Stimulated activated naive CD8-positive, alpha-beta T cell treated with anti-CD3 and anti-CD28 coated beads, Interleukin-15, amount 100 ng/mL, for 72 hours (primary cell): ENCODE measurements around the gene MYO3A.

ENCODE experiments used
- ATAC-seq: fragments of 150-1000 bp; cut with Tn5 transposase; 2 replicates; pipeline ENCODE4 v1.10.0; 2021; ENCODE audit warnings: mild to moderate bottlenecking, moderate library complexity
- DNase-seq, 2 donors: peaks; one replicate each; pipeline ENCODE4 v3.0.0; 2021 to 2022
- H3K27ac Mint-ChIP-seq, 2 donors: one replicate each; pipeline ENCODE4 v1.8.0; 2022; ENCODE audit warnings: mild to moderate bottlenecking in 2 of 2, mixed read lengths in 2 of 2, moderate library complexity in 2 of 2
- H3K27me3 Mint-ChIP-seq: one replicate; pipeline ENCODE4 v1.8.0; 2022; ENCODE audit warnings: mixed read lengths
- H3K4me1 Mint-ChIP-seq: one replicate; pipeline ENCODE4 v1.8.0; 2022; ENCODE audit warnings: mild to moderate bottlenecking, mixed read lengths
- H3K4me3 Mint-ChIP-seq, 2 donors: one replicate each; pipeline ENCODE4 v1.8.0; 2022; ENCODE audit warnings: mild to moderate bottlenecking in 2 of 2, mixed read lengths in 2 of 2, moderate library complexity in 1 of 2
- H3K9me3 Mint-ChIP-seq, 2 donors: one replicate each; pipeline ENCODE4 v1.8.0; 2022; ENCODE audit warnings: mixed read lengths in 2 of 2

MYO3A gene

GRCh38 chr10:26213157-26213800, 279.2 kb downstream of the MYO3A start:
- H3K9me3 Mint-ChIP-seq = no peaks in the 10 kb centered on the region
- ATAC-seq (no peak), DNase-seq (no peak)
- no peaks in the 10 kb centered on the region for H3K27me3 Mint-ChIP-seq
- H3K4me1 Mint-ChIP-seq = peaks cover 39% of the 10 kb centered on the region
- no peak overlapping the region for H3K27ac Mint-ChIP-seq
- no peak overlapping the region for H3K4me3 Mint-ChIP-seq

GRCh38 chr10:26214004-26214403, 280.0 kb downstream of the MYO3A start:
- Mint-ChIP-seq H3K27me3 (no peaks in the 10 kb centered on the region), H3K9me3 (no peaks in the 10 kb centered on the region), H3K4me3 (no peak overlapping the region), H3K4me1 (peaks cover 44% of the 10 kb centered on the region), H3K27ac (no peak overlapping the region)
- DNase-seq = no peak
- ATAC-seq = no peak

- Mint-ChIP-seq H3K27ac (no peak overlapping the region), H3K9me3 (no peaks in the 10 kb centered on the region), H3K27me3 (no peaks in the 10 kb centered on the region), H3K4me1 (peaks cover 44% of the 10 kb centered on the region), H3K4me3 (peak overlapping the region; percentile 67 to 74)
- DNase-seq = no peak
- ATAC-seq = no peak
Measured at GRCh38 chr10:26214551-26215395, 280.7 kb downstream of the MYO3A start.

GRCh38 chr10:26215396-26215934, 281.4 kb downstream of the MYO3A start:
- no peaks in the 10 kb centered on the region for H3K27me3 Mint-ChIP-seq
- DNase-seq (no peak), ATAC-seq (no peak)
- peak overlapping the region; percentile 67 to 74 for H3K4me3 Mint-ChIP-seq
- H3K9me3 Mint-ChIP-seq = no peaks in the 10 kb centered on the region
- H3K27ac Mint-ChIP-seq = no peak overlapping the region
- peaks cover 44% of the 10 kb centered on the region for H3K4me1 Mint-ChIP-seq

- H3K27ac Mint-ChIP-seq = no peak overlapping the region
- ATAC-seq = peak; percentile 87
Measured at GRCh38 chr10:26215935-26216584, 282.0 kb downstream of the MYO3A start.

GRCh38 chr10:26216585-26217395, 282.8 kb downstream of the MYO3A start, which contains the start of gene GAD2:
GAD2 (plus strand) TSS chr10:26216774; CDS start chr10:26216810, 36 bp downstream.
- Mint-ChIP-seq H3K27ac (no peak within 1 kb of the TSS), H3K9me3 (no peaks in the 10 kb centered on the region), H3K4me1 (peaks cover 44% of the 10 kb centered on the region), H3K4me3 (peak within 1 kb of the TSS; percentile 67 to 74), H3K27me3 (no peaks in the 10 kb centered on the region)
- DNase-seq = no peak
- ATAC-seq = peak; percentile 19

More at GRCh38 chr10:26215935-26216584, 282.0 kb downstream of the MYO3A start:
- Mint-ChIP-seq H3K27me3 (no peaks in the 10 kb centered on the region), H3K9me3 (no peaks in the 10 kb centered on the region), H3K4me1 (peaks cover 44% of the 10 kb centered on the region), H3K4me3 (peak overlapping the region; percentile 67 to 74)
- peak; percentile 48 to 62 for DNase-seq

- Mint-ChIP-seq H3K4me3 (peak overlapping the region; percentile 67 to 74), H3K27me3 (no peaks in the 10 kb centered on the region), H3K4me1 (peaks cover 44% of the 10 kb centered on the region), H3K27ac (no peak overlapping the region), H3K9me3 (no peaks in the 10 kb centered on the region)
- DNase-seq (peak in 1 of 2 donors; percentile 20), ATAC-seq (peak; percentile 27)
Measured at GRCh38 chr10:26217396-26218086, 283.5 kb downstream of the MYO3A start.

GRCh38 chr10:26219676-26220075, 285.6 kb downstream of the MYO3A start:
- H3K4me3 Mint-ChIP-seq = no peak overlapping the region
- DNase-seq = no peak
- no peaks in the 10 kb centered on the region for H3K9me3 Mint-ChIP-seq
- ATAC-seq = no peak
- peaks cover 39% of the 10 kb centered on the region for H3K4me1 Mint-ChIP-seq
- peaks cover 3% of the 10 kb centered on the region for H3K27me3 Mint-ChIP-seq
- no peak overlapping the region for H3K27ac Mint-ChIP-seq

- H3K4me3 Mint-ChIP-seq = no peak overlapping the region
- no peak for DNase-seq
- H3K27me3 Mint-ChIP-seq = peaks cover 13% of the 10 kb centered on the region
- peaks cover 27% of the 10 kb centered on the region for H3K4me1 Mint-ChIP-seq
- no peak for ATAC-seq
- H3K27ac Mint-ChIP-seq = no peak overlapping the region
- H3K9me3 Mint-ChIP-seq = no peaks in the 10 kb centered on the region
Measured at GRCh38 chr10:26220901-26221300, 286.9 kb downstream of the MYO3A start.

GRCh38 chr10:26221541-26221940, 287.5 kb downstream of the MYO3A start:
- Mint-ChIP-seq H3K27me3 (peaks cover 13% of the 10 kb centered on the region), H3K27ac (no peak overlapping the region), H3K4me3 (no peak overlapping the region), H3K4me1 (peaks cover 20% of the 10 kb centered on the region), H3K9me3 (no peaks in the 10 kb centered on the region)
- no peak for ATAC-seq
- DNase-seq = no peak

GRCh38 chr10:26222563-26222962, 288.5 kb downstream of the MYO3A start:
- no peak overlapping the region for H3K27ac Mint-ChIP-seq
- no peaks in the 10 kb centered on the region for H3K9me3 Mint-ChIP-seq

GRCh38 chr10:26225322-26225721, 291.3 kb downstream of the MYO3A start:
- H3K4me3 Mint-ChIP-seq = no peak overlapping the region
- no peak for ATAC-seq
- no peak overlapping the region for H3K27ac Mint-ChIP-seq
- H3K9me3 Mint-ChIP-seq = no peaks in the 10 kb centered on the region
- peaks cover 23% of the 10 kb centered on the region for H3K27me3 Mint-ChIP-seq
- H3K4me1 Mint-ChIP-seq = no peaks in the 10 kb centered on the region
- no peak for DNase-seq

More at GRCh38 chr10:26222563-26222962, 288.5 kb downstream of the MYO3A start:
- Mint-ChIP-seq H3K27me3 (peaks cover 18% of the 10 kb centered on the region), H3K4me3 (no peak overlapping the region), H3K4me1 (peaks cover 10% of the 10 kb centered on the region)
- ATAC-seq (no peak), DNase-seq (no peak)

- Mint-ChIP-seq H3K27ac (peak overlapping the region in 1 of 2 donors; percentile 76), H3K9me3 (no peaks in the 10 kb centered on the region), H3K4me1 (no peaks in the 10 kb centered on the region), H3K27me3 (peaks cover 27% of the 10 kb centered on the region), H3K4me3 (no peak overlapping the region)
- ATAC-seq (no peak), DNase-seq (no peak)
Measured at GRCh38 chr10:26227786-26228185, 293.8 kb downstream of the MYO3A start.

GRCh38 chr10:26232174-26232573, 298.1 kb downstream of the MYO3A start:
- H3K9me3 Mint-ChIP-seq = no peaks in the 10 kb centered on the region
- peaks cover 33% of the 10 kb centered on the region for H3K27me3 Mint-ChIP-seq
- no peaks in the 10 kb centered on the region for H3K4me1 Mint-ChIP-seq
- ATAC-seq (no peak), DNase-seq (no peak)
- H3K27ac Mint-ChIP-seq = no peak overlapping the region
- no peak overlapping the region for H3K4me3 Mint-ChIP-seq
